Fibroblast of skin of left biceps (primary cell): ENCODE data around the gene ZG16.

ENCODE experiments used
- DNase-seq, 2 experiments: peaks; one replicate each; pipeline ENCODE4 v3.0.0-alpha.2; 2013; ENCODE audit warnings: low read depth in 2 of 2

Gene ZG16

DNA sequence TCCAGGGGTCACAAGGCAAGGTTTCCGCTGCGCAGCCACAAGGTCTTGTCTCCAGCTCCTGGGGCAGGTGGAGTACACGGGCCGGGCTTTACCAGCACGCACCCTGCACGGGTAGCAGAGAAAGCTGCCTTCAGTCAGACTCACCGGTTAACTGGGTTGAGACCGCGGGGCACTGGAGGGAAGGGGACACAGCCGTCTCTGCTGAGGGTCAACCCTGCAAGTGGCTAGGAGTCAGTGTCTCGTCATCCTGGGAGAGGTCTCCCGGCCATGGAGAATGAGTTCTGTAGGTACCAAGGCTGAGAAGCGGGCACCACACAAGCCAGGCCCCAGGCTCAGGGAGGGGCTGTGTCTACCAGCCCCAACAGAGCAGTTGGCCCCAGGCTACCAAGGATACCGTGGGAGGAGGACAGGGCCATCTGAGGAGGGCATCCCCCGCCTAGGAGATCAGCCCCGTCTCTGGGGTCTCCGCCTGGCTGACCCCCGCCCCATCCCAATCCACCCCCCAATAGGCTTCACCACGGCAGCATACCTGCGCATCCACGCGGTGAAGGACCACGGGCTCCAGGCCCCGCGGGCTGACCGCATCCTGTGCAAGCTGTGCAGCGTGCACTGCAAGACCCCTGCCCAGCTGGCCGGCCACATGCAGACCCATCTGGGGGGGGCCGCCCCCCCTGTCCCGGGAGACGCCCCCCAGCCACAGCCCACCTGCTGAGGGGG lies 31.1 kb downstream of the ZG16 start:
- no peak for DNase-seq

GRCh38 chr16:29809850-29810698 lies 32.0 kb downstream of the ZG16 start:
- no peak for DNase-seq

GRCh38 chr16:29810699-29811169 lies 32.7 kb downstream of the ZG16 start:
- no peak for DNase-seq

DNA sequence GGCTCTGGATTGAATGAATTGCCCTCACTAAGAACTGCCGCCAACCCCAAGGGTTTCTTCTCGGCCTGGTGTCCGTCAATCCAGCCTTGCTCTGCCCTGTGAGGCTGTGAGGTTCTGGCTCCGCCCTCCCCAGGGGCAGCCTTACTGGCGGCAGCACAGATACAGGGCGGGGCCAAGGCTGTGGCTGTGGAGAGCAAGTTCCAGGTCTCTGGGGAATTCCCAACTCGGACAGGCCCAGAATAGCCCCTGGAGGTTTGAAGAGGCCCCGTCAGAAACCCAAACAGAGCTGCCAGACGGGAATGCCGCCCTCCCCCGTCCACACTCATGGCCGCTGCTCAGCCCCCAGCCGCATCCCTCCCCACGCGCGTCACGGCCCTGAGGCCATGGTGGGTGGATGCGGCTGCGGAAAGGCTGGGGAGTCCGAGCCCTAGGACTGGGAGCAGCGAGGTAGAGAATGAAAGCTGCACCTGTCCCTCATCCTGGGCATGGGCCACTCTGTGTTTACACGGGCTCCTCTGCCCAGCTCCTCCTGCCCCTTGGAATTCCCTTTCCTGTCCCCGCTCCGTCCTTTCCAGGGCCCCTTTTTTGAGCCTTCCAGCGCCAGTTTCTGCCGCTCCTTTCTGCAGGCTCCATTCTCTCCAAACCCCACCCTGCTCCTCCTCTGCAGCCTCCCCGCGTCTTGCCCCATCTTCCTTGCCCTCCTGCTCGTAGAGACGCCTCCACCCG lies 33.3 kb downstream of the ZG16 start:
- peak; percentile 78 to 80 for DNase-seq

DNA sequence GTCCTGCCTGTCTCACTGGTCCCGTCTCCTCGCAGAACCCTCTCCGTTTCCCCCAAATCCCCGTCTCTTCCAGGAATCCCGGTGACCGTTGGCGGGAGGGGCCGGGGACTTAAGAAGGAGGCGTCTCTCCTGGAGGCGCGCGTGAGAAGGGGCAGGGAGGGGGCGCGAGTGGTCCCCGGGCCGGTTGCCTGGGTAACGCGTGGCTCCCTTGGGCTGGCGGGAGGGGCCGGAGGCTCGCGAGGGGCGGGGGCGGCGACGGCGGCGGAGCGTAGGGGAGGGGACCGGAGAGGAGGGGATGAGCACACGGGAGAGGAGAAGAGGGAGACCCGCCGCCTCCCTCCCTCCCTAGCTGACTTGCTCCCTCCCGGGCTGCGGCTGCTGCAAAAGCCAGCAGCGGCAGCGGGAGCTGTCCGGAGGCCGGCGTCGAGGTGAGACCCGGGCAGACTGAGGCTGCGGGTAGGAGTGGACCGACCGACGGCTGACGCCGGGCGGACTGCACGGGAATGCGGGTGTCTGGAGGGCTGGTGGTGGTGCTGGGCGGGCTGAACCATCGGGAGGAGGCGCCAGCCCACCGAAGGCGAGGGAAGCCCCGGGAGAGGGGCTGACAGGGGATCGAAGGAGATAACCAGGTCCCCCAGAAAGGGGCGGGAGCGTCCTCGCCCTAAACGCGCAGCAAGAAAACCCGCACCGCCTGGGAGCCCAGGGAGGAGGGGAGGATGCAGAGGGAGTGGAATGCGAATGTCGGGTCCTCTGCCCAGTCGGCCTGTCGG lies 34.0 kb downstream of the ZG16 start, which contains the start of gene PRRT2:
Gene PRRT2, plus strand, starts transcription at position 298 of the 770 bp plus-strand sequence. CDS start 862 bp downstream, outside the sequence.
- DNase-seq = no peak

- DNase-seq = no peak
These were observed 34.9 kb downstream of the ZG16 start for GRCh38 chr16:29812754-29813643.

DNA sequence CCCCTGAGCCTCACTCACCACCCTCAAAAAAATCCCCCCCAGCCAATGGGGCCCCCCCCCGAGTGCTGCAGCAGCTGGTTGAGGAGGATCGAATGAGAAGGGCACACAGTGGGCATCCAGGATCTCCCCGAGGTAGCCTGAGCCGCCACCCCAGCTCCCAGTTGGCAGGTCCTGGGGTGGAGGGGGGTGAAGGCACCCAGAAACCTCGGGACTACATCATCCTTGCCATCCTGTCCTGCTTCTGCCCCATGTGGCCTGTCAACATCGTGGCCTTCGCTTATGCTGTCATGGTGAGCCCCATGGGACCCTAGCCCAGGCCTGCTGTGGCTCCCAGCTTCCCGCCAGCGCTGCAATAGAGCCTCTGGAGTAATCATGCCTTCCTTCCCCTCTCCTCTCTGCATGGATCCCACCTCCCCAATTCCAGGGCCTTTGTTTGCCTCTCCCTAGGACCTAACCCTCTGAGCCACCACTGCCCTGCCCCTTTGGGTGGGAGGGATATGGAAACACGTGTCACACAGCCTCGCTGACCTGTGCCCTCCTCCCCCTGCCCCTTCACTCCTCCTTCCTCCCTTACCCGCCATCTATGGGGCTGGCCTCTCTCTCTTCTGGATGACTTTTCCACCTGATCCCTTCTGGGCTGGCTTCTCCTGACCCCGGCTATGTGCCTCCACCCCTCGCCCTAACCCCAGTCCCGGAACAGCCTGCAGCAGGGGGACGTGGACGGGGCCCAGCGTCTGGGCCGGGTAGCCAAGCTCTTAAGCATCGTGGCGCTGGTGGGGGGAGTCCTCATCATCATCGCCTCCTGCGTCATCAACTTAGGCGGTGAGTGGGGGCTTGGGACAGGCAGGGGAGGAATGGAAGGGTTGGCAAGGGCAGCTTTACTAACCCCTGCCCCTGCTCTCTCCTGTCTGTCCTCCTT lies 35.8 kb downstream of the ZG16 start:
- no peak for DNase-seq

- DNase-seq = no peak
These were observed 36.5 kb downstream of the ZG16 start for GRCh38 chr16:29814592-29814991.

DNA sequence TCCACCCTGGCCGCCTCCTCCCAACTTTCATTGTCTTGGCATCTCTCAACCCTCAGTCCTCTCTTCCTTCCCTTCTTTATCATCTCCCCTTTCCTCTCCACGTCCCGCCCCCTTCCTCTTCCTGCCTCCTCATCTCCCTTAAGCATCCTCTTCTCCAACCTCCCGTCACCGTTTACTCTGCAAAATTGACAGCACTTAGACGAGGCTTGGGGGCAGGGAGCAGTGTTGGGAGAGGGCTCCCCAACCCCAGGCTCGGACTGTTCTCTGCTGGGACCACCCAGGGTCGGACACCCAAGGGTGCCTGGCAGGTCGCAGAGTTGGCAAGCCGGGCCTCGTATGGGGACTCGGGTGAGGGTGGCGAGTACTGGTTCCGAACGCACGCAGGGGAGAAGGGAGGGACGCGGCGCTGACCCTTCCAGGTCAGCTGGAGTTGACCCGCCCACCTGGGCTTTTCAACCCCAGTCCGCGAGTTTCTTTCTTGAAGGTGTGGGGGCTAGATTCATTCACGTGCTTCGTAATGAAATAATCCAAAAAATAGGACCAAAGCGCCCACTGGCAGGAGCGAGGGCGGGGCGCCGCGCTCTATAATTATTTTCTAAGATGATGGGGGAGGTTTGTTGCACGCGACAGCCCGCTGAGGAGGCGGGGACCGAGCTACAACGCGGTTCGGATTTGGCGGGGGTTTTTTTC lies 37.1 kb downstream of the ZG16 start:
- no peak for DNase-seq

- peak; percentile 98 for DNase-seq
These were observed 38.0 kb downstream of the ZG16 start, which contains the start of gene PAGR1 for GRCh38 chr16:29815793-29816693. Gene PAGR1 (plus strand): TSS chr16:29816152. CDS start chr16:29816526, 374 bp downstream.

GRCh38 chr16:29816694-29817441 lies 38.8 kb downstream of the ZG16 start:
- DNase-seq = no peak

DNA sequence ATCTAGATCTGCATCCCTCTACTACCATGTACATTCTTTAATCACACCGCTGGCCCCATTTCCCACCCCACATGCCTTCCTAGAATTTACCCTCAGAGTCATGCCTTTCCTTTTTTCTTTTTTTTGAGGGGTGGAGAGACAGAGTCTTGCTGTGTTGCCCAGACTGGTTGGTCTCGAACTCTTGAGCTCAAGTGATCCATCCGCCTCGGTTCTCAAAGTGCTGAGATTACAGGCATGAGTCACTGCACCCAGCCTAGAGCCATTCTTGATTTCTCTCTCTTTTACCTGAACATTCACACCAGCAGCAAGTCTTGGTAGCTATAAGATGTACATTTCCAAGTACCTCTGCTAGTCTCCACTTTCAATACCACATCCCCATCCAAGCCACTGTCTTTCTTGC lies 40.0 kb downstream of the ZG16 start:
- DNase-seq = no peak

- no peak for DNase-seq
These were observed 41.5 kb downstream of the ZG16 start for GRCh38 chr16:29819506-29819905.

DNA sequence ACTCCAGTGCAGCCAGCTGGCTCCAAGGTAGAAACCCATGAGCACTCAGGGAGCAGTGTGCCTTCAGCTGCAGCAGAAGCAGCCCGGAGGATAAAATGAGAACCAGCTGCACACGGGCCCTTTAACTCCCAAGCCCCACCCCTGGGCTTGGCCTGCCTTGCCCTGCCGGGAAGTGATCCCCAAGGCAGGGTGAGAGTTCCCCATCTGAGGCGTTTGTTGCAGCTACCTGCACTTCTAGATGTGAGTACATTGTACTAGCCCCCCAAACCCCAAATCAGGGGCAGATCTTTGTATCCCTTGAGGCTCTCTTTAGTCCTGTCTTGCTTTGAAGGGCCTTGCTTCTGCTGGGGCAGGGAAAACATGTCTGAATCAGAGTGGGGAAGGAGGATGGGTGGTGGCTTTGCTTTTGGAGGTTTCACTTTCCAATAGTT lies 42.2 kb downstream of the ZG16 start, which contains the start of gene MVP:
Gene MVP, plus strand, starts transcription at position 192 of the 431 bp plus-strand sequence. CDS start 10,088 bp downstream, outside the sequence.
- DNase-seq = no peak

- DNase-seq = no peak
These were observed 42.9 kb downstream of the ZG16 start for GRCh38 chr16:29820730-29821642.
